C4-2B (cell line): ENCODE measurements around the gene CDKAL1.

Experiments used
- H3K27ac ChIP-seq: fragments of 450-650 bp; 2 replicates; pipeline ENCODE4 v1.5.1; 2017
- CTCF ChIP-seq: fragments of 450-650 bp; conservative IDR thresholded peaks from 2 replicates; pipeline ENCODE4 v1.5.1; 2017; ENCODE audit warnings: mild to moderate bottlenecking
- ZFX ChIP-seq: fragments of 450-650 bp; IDR thresholded peaks from 2 replicates; pipeline ENCODE4 v1.6.1; 2017

The CDKAL1 gene

GRCh38 chr6:21180800-21181337 is 646.6 kb downstream of the CDKAL1 start:
- H3K27ac ChIP-seq, result no peak overlapping the region
- TF ChIP-seq ZFX, result no peak
- no peak for TF ChIP-seq CTCF

- H3K27ac ChIP-seq, result no peak overlapping the region
- TF ChIP-seq ZFX, result no peak
- TF ChIP-seq CTCF, result no peak
Observed at GRCh38 chr6:21181866-21182265, 647.6 kb downstream of the CDKAL1 start.

GRCh38 chr6:21182589-21182988 is 648.3 kb downstream of the CDKAL1 start:
- TF ChIP-seq ZFX (no peak), CTCF (no peak)

GRCh38 chr6:21185861-21186478 is 651.7 kb downstream of the CDKAL1 start:
- TF ChIP-seq CTCF, result no peak
- H3K27ac ChIP-seq, result no peak overlapping the region

More at GRCh38 chr6:21182589-21182988, 648.3 kb downstream of the CDKAL1 start:
- no peak overlapping the region for H3K27ac ChIP-seq

- no peak overlapping the region for H3K27ac ChIP-seq
- TF ChIP-seq ZFX (no peak), CTCF (no peak)
Observed at GRCh38 chr6:21186479-21187055, 652.3 kb downstream of the CDKAL1 start.

GRCh38 chr6:21187485-21187884 is 653.2 kb downstream of the CDKAL1 start:
- TF ChIP-seq CTCF, result no peak
- no peak overlapping the region for H3K27ac ChIP-seq

- no peak overlapping the region for H3K27ac ChIP-seq
- TF ChIP-seq CTCF (no peak), ZFX (no peak)
Observed at GRCh38 chr6:21188505-21189223, 654.4 kb downstream of the CDKAL1 start.
